Measurements from ENCODE around the gene KCNB1. TPM values are rescaled to one million over a fixed set of nuclear protein-coding genes. Genes with fewer than 3 reads are reported as not detected.

KCNB1 gene
- total and polyA plus RNA-seq, 2 donors (not counting 1 experiment from before 2014, with no cell fraction given): 0.12 TPM; not detected in 1

GRCh38 chr20:49394757-49395156, 87.7 kb downstream of the KCNB1 start:
- Mint-ChIP-seq H3K27me3 (peaks cover 32% of the 10 kb centered on the region), H3K4me1 (no peaks in the 10 kb centered on the region), H3K9me3 (ENCODE audit: insufficient read depth) (no peaks in the 10 kb centered on the region), H3K27ac (no peak overlapping the region), H3K4me3 (no peak overlapping the region)
- WGBS (ENCODE audit: insufficient coverage): 93% methylated on average over 8 of the region's 8 CpGs
- Histone ChIP-seq H3K79me2 (ENCODE audit: control insufficient read depth, insufficient read depth, low read length) (no peaks in the 10 kb centered on the region), H3K4me3 (ENCODE audit: control extremely low read depth in 1 of 5, extremely low read depth in 1 of 5, insufficient read depth in 1 of 5, low read depth in 2 of 5, low read length in 4 of 5) (no peak overlapping the region), H3K27ac (ENCODE audit: low read length in 2 of 2) (no peak overlapping the region), H3K9me3 (ENCODE audit: control extremely low read depth in 1 of 3, control insufficient read depth in 2 of 3, insufficient read depth in 1 of 3, low read length in 2 of 3) (peaks cover 0 to 5% (median 0%) of the 10 kb centered on the region in 3 donors), H3K4me1 (ENCODE audit: control insufficient read depth in 2 of 2, insufficient read depth in 2 of 2, low read length in 2 of 2) (no peaks in the 10 kb centered on the region), H3K36me3 (replicated peaks in 1 of 2; ENCODE audit: control extremely low read depth in 1 of 2, control insufficient read depth in 1 of 2, extremely low read depth in 1 of 2, insufficient read depth in 2 of 2, low read length in 1 of 2) (no peaks in the 10 kb centered on the region), H2AFZ (ENCODE audit: insufficient read depth, low read depth, low read length, poor library complexity, severe bottlenecking) (no peak overlapping the region), H3K4me2 (replicated peaks; ENCODE audit: low read depth, low read length, poor library complexity, severe bottlenecking) (no peak overlapping the region), H3K27me3 (replicated peaks in 1 of 4; ENCODE audit: control extremely low read depth in 1 of 4, control insufficient read depth in 3 of 4, insufficient read depth in 4 of 4, low read length in 3 of 4) (peaks cover 0 to 9% (median 4%) of the 10 kb centered on the region in 4 experiments), H4K20me1 (ENCODE audit: control insufficient read depth, insufficient read depth, low read length, poor library complexity, severe bottlenecking) (no peaks in the 10 kb centered on the region), H3K9ac (ENCODE audit: low read length) (no peak overlapping the region)
- TF ChIP-seq CTCF (IDR thresholded peaks at IDR 0.05) (no peak), EZH2 (IDR thresholded peaks at IDR 0.05; ENCODE audit: borderline replicate concordance, insufficient read depth, low read depth, low read length, poor library complexity, severe bottlenecking) (no peak)
- no peak for ATAC-seq (ENCODE audit: low read depth)
- intact Hi-C loops (cut with micrococcal nuclease): no loop called here
- DNase-seq: no peak
- CTCF ChIA-PET: no interaction called here
- POLR2A ChIA-PET: no interaction called here

DNA sequence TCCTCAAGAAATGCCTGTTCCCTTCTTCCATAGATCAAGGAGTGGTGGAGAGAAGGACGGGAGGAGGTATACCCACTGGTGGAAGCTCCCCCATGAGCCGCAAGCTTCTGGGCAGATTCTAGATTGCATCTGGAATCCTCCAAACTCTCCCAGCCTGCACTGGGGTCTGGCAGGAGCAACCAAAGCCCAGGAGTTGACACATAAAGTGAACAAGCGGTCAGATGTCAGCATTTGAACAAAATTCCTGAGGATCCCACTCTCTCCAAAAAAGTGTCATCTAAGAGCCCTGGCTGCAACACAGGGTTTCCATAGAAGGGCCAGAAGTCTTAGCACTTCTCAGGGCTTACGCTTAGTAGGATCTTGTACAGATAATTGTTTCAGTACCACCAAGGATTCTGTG, 88.2 kb downstream of the KCNB1 start:
- Histone ChIP-seq H3K36me3 (replicated peaks in 1 of 2; ENCODE audit: control extremely low read depth in 1 of 2, control insufficient read depth in 1 of 2, extremely low read depth in 1 of 2, insufficient read depth in 2 of 2, low read length in 1 of 2) (no peaks in the 10 kb centered on the region), H3K4me1 (ENCODE audit: control insufficient read depth in 2 of 2, insufficient read depth in 2 of 2, low read length in 2 of 2) (no peaks in the 10 kb centered on the region), H3K27ac (ENCODE audit: low read length in 2 of 2) (no peak overlapping the region), H3K79me2 (ENCODE audit: control insufficient read depth, insufficient read depth, low read length) (no peaks in the 10 kb centered on the region), H3K4me2 (replicated peaks; ENCODE audit: low read depth, low read length, poor library complexity, severe bottlenecking) (no peak overlapping the region), H2AFZ (ENCODE audit: insufficient read depth, low read depth, low read length, poor library complexity, severe bottlenecking) (no peak overlapping the region), H3K27me3 (replicated peaks in 1 of 4; ENCODE audit: control extremely low read depth in 1 of 4, control insufficient read depth in 3 of 4, insufficient read depth in 4 of 4, low read length in 3 of 4) (peaks cover 0 to 10% (median 6%) of the 10 kb centered on the region in 4 experiments), H4K20me1 (ENCODE audit: control insufficient read depth, insufficient read depth, low read length, poor library complexity, severe bottlenecking) (no peaks in the 10 kb centered on the region), H3K9me3 (ENCODE audit: control extremely low read depth in 1 of 3, control insufficient read depth in 2 of 3, insufficient read depth in 1 of 3, low read length in 2 of 3) (peaks cover 0 to 5% (median 0%) of the 10 kb centered on the region in 3 donors), H3K4me3 (ENCODE audit: control extremely low read depth in 1 of 5, extremely low read depth in 1 of 5, insufficient read depth in 1 of 5, low read depth in 2 of 5, low read length in 4 of 5) (no peak overlapping the region), H3K9ac (ENCODE audit: low read length) (no peak overlapping the region)
- H3K9me3 Mint-ChIP-seq (ENCODE audit: insufficient read depth): no peaks in the 10 kb centered on the region
- no peak overlapping the region for H3K4me3 Mint-ChIP-seq
- whole genome bisulfite sequencing (ENCODE audit: insufficient coverage): 88% methylated on average over 1 of the region's 4 CpGs
- TF ChIP-seq EZH2 (IDR thresholded peaks at IDR 0.05; ENCODE audit: borderline replicate concordance, insufficient read depth, low read depth, low read length, poor library complexity, severe bottlenecking) (no peak), CTCF (IDR thresholded peaks at IDR 0.05) (no peak)
- intact Hi-C loops (cut with micrococcal nuclease): no loop called here
- DNase-seq (no peak), ATAC-seq (ENCODE audit: low read depth) (no peak)
- CTCF ChIA-PET: no interaction called here
- POLR2A ChIA-PET: no interaction called here
- H3K4me1 Mint-ChIP-seq: no peaks in the 10 kb centered on the region
- peaks cover 37% of the 10 kb centered on the region for H3K27me3 Mint-ChIP-seq
- no peak overlapping the region for H3K27ac Mint-ChIP-seq

All from B cell (primary cell).